Measurements from ENCODE around the gene ENAH. TPM values are rescaled to one million over a fixed set of nuclear protein-coding genes. Genes with fewer than 3 reads are reported as not detected.
"Not testable (repeated sequence)": the region's sequence is repeated elsewhere in the genome, so short reads cannot be mapped to it uniquely, and the experiment has no call there.

The ENAH gene
- total RNA-seq, 2 donors from 2014 or later = 43.5 to 63.7 TPM

GRCh38 chr1:225517697-225518096 is 135.2 kb downstream of the ENAH start:
- Histone ChIP-seq H3K27me3 (no peaks in the 10 kb centered on the region), H3K9ac (ENCODE audit: low read depth in 2 of 2, low read length in 2 of 2) (no peak overlapping the region), H3K4me1 (no peaks in the 10 kb centered on the region), H3K4me3 (no peak overlapping the region), H3K36me3 (no peaks in the 10 kb centered on the region), H3K9me3 (no peaks in the 10 kb centered on the region), H3K27ac (no peak overlapping the region)
- TF ChIP-seq CTCF (IDR thresholded peaks at IDR 0.05) = no peak
- no peak for DNase-seq
- intact Hi-C loops (cut with DNase I) = no loop called here

- Histone ChIP-seq H3K4me1 (no peaks in the 10 kb centered on the region), H3K9ac (ENCODE audit: low read depth in 2 of 2, low read length in 2 of 2) (no peak overlapping the region), H3K4me3 (no peak overlapping the region), H3K27me3 (no peaks in the 10 kb centered on the region), H3K9me3 (no peaks in the 10 kb centered on the region), H3K27ac (no peak overlapping the region), H3K36me3 (no peaks in the 10 kb centered on the region)
- DNase-seq = no peak
- TF ChIP-seq CTCF (IDR thresholded peaks at IDR 0.05) = no peak
- intact Hi-C loops (cut with DNase I) = no loop called here
Observed at GRCh38 chr1:225517221-225517620, 135.7 kb downstream of the ENAH start.

GRCh38 chr1:225514671-225515081 is 138.2 kb downstream of the ENAH start:
- Histone ChIP-seq H3K4me1 (no peaks in the 10 kb centered on the region), H3K9ac (ENCODE audit: low read depth in 2 of 2, low read length in 2 of 2) (no peak overlapping the region), H3K27ac (no peak overlapping the region), H3K36me3 (no peaks in the 10 kb centered on the region), H3K4me3 (no peak overlapping the region), H3K27me3 (no peaks in the 10 kb centered on the region), H3K9me3 (no peaks in the 10 kb centered on the region)
- no peak for TF ChIP-seq CTCF (IDR thresholded peaks at IDR 0.05)
- intact Hi-C loops (cut with DNase I) = no loop called here
- DNase-seq = no peak

GRCh38 chr1:225513576-225513975 is 139.3 kb downstream of the ENAH start:
- H3K27ac ChIP-seq; intact Hi-C loops (cut with DNase I); H3K4me1 ChIP-seq; H3K36me3 ChIP-seq; DNase-seq; H3K4me3 ChIP-seq; H3K9ac ChIP-seq (ENCODE audit: low read depth in 2 of 2, low read length in 2 of 2); H3K9me3 ChIP-seq; H3K27me3 ChIP-seq: not testable (repeated sequence)

GRCh38 chr1:225511828-225512381 is 141.0 kb downstream of the ENAH start:
- Histone ChIP-seq H3K27ac (no peak overlapping the region), H3K4me1 (no peaks in the 10 kb centered on the region), H3K36me3 (no peaks in the 10 kb centered on the region), H3K4me3 (no peak overlapping the region), H3K27me3 (no peaks in the 10 kb centered on the region), H3K9ac (ENCODE audit: low read depth in 2 of 2, low read length in 2 of 2) (no peak overlapping the region), H3K9me3 (no peaks in the 10 kb centered on the region)
- intact Hi-C loops (cut with DNase I) = no loop called here
- no peak for TF ChIP-seq CTCF (IDR thresholded peaks at IDR 0.05)
- no peak for DNase-seq

- intact Hi-C loops (cut with DNase I); H3K27ac ChIP-seq; DNase-seq: not testable (repeated sequence)
Observed at GRCh38 chr1:225510740-225511139, 142.2 kb downstream of the ENAH start.

More at GRCh38 chr1:225510740-225511139, 142.2 kb downstream of the ENAH start:
- H3K36me3 ChIP-seq; H3K4me3 ChIP-seq; H3K9ac ChIP-seq (ENCODE audit: low read depth in 2 of 2, low read length in 2 of 2); H3K4me1 ChIP-seq; H3K9me3 ChIP-seq; H3K27me3 ChIP-seq: not testable (repeated sequence)

Measured in colonic mucosa (tissue), 4 donors.